HEK293 (cell line): ENCODE data around the gene MYL4.

Experiments
- ZNF596 ChIP-seq: fragments of 450-650 bp; IDR thresholded peaks from 2 replicates; pipeline ENCODE4 v1.5.0; 2018; ENCODE audit warnings: missing biosample characterization, mild to moderate bottlenecking, missing genetic modification characterization, moderate library complexity
- ZNF660 ChIP-seq: fragments of 450-650 bp; IDR thresholded peaks from 2 replicates; pipeline ENCODE4 v1.5.1; 2018; ENCODE audit warnings: missing biosample characterization, mild to moderate bottlenecking, missing genetic modification characterization

DNA sequence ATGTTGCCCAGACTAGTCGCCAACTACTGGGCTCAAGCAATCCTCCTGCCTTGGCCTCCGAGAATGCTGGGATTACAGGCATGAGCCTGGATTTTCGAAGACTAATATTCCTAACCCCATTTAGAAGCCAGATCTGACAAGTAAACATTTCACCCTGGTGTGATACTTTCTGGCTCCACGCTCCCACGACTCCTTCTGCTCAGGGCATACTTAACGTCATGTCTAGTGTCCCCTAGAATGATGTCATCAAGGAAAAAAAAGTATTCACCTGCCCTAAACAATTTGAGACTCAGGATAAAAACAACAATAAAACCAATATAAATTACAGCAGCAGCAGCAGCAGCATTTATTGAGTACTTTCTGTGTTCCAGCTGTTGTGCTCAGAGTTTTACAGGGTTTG, 57.6 kb downstream of the MYL4 start:
- no peak for TF ChIP-seq ZNF660 (tag by site-specific recombination)
- no peak for TF ChIP-seq ZNF596 (tag by site-specific recombination)
